Limb (tissue), 2 donors: ENCODE data around the gene ACAA2.
"Not testable (repeated sequence)": the region's sequence is repeated elsewhere in the genome, so short reads cannot be mapped to it uniquely, and the experiment has no call there.

Experiments used
- DNase-seq, 2 donors: peaks; one replicate each; pipeline ENCODE4 v3.0.0-alpha.2; 2016; ENCODE audit errors: extremely low spot score in 2 of 2

Gene ACAA2

DNA sequence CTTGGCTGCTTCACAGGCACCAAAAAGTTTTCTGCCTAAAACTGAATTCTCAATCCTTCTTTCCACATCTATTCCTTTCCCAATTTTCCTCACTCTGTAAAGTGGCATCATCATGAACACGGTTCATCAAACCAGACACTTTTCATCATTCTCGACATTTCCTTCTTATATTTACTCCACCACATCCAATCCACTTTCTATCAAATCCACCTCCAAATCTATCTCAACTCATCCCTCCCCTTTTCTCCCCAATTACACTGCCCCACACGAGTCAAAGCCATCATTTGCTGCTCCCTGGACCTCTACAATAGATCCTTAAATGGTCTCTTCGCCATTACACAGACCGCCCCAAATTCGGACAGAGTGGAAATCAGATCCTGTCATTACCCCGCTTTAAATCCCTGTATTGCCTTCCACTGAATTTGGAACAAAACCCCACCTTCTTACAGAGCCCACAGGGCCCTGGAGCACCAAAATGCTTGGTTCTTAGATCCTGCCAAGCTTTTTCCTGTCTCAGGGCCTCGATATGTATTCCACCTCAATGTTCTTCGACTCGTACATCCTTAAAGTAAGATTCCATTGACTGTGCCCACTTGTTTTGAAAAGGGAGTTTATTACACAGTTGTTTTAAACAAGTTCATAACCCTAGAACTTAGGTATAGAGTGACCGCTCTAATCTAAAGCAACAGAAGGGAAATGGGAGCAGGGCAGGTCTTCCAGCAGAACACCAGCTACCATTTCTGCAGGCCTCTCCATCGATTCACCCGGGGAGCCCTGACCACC, 856 bp downstream of the ACAA2 start:
- peak; percentile 18 to 32 for DNase-seq

DNA sequence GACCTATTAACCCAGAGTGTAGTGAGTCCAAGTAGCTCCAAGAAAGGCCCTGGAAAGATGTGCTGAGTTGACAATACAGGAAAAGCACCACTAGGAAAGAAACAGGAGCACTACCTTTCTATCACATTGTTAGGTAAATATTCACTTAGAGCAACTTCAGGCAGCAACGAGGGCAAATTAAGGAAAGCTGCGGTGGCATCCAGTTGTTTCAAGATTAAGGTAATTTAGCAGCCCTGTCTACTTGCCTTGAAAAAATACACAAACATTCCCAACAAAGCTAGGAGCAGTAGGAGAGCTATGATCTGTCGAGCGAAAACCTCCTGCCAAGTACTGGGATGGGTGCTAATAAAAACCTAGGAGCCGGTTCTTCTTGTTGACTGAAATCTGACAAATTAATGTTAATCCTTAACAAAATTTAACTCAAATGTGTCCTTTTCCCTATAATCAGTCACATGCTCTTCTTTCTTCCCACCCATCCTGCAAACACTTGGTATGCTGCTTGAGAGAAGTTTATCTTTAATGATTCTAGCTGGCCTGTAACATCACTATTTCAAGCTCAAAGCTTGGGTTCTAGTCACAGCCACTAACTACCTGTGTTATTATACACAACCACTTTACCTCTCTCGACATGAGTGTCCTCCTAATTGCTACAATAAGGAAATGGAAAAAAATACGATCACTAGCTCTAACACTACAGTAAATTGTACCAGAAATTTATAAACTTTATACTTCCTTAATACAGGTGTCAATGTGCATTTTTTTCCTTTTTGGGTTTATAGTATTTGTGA, 2.0 kb downstream of the ACAA2 start:
- no peak for DNase-seq

DNA sequence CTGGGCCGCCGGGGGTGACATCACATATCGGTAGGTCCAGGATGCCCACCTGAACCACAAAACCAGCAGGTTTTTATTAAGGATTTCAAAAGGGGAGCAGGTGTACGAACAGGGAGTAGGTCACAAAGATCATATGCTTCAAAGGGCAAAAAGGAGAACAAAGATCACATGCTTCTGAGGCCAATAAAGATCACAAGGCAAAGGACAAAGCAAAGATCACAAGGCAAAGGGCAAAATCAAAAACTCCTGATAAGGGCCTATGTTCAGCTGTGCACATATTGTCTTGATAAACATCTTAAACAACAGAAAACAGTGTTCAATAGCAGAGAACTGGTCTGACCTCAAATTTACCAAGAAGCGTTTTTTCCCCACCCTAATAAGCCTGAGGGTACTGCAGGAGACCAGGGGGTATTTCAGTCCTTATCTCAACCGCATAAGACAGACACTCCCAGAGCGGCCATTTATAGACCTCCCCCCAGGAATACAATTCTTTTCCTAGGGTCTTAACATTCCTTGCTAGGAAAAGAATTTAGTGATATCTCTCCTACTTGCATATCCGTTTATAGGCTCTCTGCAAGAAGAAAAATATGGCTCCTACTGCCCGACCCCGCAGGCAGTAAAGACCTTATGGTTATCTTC, 4.7 kb downstream of the ACAA2 start:
- DNase-seq = not testable (repeated sequence)

DNA sequence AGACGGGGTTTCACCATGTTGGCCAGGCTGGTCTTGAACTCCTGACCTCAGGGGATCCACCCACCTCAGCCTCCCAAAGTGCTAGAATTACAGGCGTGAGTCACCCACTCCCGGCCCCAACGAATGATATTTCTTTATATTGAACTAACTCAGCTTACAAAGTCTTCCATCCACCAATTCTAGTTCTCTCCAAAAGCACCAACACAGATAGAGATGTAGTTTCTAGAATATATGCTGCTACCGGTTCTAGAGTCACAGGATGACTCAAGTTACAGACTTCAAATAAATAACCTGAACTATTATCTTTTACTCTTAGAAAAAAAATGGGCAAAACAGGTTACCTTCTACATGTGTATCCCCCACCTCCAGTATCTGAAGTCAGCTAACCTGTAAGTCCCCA, 9.2 kb downstream of the ACAA2 start:
- no peak for DNase-seq

DNA sequence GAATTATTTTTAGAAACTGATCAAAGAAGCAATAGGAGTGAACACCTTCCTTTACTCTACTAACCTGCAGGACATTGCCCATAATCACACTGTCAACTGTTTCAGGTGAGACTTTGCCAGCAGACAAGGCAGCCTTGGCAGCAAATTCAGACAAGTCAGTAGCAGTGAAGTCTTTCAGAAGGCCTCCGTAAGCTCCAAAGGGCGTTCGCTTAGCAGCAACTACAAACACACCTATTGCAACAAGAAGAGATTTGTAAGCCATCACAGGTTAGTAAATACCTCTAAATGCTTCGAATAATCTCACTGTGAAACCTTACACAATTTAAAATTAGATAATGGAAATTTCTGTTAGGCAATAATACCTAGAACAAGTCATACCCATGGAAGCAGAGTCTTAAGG, 10.7 kb downstream of the ACAA2 start:
- DNase-seq = no peak

DNA sequence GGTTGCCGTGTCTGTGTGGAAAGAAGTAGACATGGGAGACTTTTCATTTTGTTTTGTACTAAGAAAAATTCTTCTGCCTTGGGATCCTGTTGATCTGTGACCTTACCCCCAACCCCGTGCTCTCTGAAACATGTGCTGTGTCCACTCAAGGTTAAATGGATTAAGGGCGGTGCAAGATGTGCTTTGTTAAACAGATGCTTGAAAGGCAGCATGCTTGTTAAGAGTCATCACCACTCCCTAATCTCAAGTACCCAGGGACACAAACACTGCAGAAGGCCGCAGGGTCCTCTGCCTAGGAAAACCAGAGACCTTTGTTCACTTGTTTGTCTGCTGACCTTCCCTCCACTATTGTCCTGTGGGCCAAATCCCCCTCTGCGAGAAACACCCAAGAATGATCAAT, 12.8 kb downstream of the ACAA2 start:
- DNase-seq = not testable (repeated sequence)

DNA sequence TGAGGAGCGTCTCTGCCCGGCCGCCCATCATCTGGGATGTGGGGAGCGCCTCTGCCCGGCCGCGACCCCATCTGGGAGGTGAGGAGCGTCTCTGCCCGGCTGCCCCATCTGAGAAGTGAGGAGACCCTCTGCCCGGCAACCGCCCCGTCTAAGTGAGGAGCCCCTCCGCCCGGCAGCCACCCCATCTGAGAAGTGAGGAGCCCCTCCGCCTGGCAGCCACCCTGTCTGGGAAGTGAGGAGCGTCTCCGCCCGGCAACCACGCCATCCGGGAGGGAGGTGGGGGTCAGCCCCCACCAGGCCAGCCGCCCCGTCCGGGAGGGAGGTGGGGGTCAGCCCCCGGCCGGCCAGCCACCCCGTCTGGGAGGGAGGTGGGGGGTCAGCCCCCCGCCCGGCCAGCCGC, 13.5 kb downstream of the ACAA2 start:
- DNase-seq = not testable (repeated sequence)

DNA sequence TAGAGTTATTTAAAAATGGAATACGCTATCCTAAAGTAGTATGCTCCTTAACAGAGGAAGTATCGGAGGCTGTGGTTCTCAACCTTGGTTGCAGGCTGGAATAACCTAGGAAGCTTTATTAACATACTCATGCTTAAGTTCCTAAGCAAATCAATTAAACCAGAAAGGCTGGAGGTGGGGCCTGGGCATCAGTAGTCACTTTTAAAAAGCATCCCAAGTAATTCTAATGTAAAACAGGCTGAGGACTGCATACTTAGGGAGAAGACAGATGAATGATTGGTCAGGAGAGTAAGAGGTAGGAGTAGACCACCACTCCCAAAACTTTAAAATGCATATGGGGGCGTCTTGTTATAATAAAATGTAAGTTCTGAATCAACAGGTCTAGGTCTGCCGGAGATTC, 15.3 kb downstream of the ACAA2 start:
- DNase-seq = no peak

DNA sequence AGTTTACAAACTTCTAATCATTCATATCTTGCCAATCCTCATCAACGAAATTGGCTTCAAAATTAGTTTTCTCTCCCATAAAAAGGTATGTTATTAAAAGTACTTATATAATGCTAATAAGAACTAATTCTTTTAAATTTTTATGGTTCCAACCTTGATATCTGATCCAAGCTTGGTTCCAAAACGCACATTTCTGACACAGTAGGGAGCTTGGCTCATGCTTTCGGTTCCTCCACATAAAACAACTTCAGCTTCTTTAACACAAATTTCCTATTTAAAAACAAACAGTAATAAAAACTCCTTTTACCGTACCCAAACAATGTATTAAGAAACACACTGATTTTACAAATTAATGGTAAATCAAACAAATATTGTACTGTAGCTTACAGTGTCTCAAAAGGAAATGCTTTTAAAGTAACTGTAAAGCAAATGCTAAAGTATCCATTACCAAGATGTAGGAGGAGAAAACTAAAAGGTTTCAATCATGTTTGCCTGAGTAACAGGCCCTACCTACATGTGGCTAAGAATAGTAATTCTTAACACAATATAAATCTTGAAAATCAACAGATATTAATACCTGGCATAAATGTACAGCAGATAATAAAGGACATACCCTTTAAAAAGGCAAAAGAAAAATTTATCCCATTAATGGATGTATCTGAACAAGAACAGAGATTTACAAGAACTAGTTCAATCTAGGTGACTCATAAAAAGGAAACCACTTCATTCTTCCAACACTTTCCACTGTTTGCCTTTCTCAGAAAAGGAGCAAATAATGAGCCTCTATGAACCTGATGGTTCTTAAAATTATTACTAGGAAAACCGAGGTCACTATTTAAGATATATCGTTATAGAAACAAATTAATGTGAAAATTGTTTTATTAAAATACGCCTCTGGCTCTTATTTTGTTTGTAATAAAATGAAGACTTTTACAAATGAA, 17.5 kb downstream of the ACAA2 start:
- no peak for DNase-seq

DNA sequence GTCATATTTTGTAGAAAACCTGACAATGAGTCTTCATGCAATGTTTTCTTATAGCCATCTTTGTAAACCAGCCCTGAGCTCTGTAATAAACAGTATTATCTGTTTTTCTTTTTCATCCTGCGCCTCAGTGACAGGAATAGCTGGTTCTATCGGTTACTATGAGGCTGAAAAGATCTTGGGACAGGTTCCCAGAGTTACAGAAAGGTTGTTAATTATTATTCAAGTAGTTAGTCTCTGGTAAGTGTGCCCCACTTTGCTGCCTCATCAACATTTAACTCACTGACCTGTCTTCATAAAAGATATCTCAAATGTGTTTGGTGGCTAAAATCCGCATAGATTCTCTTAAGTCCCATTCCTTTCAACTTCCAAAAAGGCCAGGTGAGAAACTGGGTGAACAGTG, 18.6 kb downstream of the ACAA2 start:
- no peak for DNase-seq

DNA sequence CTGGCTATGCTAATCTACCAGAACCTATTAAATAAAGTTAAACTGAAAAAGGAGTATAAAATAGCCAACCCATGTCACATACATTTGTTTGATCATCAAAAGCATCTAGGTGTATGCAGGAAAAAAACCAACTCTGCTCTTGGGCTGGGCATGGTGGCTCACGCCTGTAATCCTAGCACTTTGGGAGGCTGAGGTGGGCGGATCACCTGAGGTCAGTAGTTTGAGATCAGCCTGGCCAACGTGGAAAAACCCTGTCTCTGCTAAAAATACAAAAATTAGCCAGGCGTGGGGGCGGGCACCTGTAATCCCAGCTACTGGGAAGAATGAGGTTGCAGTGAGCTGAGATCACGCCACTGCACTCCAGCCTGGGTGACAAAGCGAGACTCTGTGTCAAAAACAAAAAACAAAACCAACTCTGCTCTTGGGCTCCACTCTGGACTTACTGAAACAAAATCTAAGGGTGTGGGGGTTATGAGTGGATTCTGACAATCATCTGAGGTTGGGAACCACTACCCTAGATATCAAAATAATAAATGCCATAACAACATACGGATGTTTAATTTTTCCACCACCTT, 23.7 kb downstream of the ACAA2 start:
- not testable (repeated sequence) for DNase-seq

DNA sequence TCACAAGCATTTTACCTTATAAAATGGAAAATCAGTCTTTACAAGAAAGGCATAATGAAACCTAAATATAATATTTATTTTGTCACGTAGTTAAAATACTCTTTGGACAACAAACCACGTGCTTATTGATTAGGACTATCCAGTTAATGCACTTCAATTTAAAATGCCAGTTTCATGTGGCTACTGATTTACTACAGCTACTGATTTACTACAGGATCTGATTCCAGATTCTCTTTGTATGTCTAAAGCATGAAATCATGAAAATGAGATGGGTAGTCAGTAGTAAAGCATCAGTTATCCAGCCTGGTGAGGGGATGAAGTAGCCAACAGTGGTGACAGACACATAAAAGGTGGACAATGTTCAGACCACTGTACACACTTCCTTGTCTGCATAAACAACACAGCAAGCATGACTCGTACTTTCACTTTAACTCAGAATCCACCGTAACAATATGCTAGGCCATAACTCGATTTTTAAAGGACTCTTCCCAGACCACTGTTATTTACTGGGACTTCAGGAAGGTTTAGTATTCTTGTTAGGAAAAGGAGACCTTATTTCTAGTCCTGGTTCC, 24.9 kb downstream of the ACAA2 start:
- DNase-seq = no peak

DNA sequence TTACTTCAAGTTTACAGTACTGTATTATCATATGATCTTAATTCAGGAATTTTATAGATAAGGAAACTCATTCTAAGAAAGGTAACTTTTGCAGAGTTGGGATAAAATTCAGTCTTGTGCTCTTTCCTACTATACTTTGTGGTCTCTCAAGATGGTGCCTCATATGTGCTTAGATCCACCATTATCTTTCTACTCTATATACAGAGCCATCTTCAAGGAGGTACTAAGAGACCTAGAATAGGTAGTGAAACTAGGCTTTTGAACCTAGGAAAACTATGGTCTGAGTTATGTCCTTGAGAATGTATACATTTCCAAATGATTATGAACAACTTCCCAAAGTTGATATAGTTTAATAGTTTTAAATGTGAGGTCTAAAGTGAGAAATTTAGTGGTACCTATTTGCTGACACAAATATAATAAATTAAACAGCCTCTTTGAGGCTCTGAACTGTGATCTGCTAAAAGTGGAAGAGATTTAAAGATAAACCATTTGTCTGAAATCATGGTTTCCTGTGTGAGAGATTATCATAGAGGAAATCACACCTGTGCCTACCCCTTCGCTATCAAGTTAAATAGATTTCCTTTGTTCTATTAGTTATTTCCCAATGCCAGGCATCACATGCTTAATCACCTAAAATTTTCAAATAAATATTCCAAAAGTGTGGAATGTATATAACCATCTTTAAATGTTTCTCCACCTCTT, 27.2 kb downstream of the ACAA2 start:
- DNase-seq = no peak

DNA sequence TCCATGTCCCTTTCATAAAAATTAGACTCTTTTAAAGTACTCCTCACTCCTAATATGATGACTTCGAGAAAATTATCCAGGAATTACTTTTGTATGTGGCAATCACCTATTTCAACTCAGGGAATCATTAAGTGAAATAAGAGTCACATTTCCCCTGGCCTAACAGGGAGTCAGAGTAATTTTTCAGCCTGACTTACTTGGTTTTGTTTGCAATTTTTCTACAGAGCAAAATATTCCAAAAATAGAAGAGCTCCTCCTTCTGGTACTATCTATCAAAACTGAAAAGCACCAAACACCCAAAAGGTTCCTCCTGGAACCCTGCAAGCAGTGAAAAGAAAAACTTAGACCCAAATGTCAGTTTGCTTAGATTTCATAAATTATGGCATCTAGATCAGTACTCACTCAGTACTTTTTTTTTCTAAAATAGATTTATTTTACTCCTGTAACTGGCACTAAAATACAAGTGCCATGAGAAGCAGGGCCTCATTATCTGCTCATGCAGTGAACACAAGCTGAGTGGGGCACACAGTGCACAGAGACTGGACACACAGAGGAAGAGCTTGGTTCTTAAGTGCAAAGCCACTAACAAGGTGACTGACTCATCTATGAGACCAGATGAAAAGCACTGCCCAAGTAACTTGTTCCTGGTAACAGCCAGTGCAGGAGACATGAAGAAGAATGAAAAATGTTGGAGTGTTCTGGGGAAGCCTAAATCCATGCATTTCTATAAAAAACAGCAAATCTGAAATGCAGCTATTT, 28.7 kb downstream of the ACAA2 start:
- peak in 1 of 2 donors; percentile 15 for DNase-seq

DNA sequence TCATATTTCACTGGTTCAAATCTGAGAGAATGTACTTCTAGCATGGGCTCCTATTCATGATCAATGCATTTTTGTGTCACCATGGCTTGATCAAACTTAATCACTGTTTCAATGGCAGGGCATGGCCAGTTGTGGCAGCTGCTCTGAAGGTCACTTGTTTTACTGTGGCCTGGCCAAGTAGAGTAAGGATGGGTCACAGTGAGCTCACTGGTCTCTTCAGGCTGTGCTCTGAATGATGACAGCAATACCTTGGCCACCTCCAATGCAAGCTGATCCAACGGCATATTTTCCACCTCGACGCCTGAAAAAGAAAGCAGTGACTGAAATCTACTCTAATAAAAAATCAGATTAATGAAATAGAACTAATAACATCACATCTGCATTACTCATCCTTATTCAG, 29.7 kb downstream of the ACAA2 start:
- DNase-seq = not testable (repeated sequence)

DNA sequence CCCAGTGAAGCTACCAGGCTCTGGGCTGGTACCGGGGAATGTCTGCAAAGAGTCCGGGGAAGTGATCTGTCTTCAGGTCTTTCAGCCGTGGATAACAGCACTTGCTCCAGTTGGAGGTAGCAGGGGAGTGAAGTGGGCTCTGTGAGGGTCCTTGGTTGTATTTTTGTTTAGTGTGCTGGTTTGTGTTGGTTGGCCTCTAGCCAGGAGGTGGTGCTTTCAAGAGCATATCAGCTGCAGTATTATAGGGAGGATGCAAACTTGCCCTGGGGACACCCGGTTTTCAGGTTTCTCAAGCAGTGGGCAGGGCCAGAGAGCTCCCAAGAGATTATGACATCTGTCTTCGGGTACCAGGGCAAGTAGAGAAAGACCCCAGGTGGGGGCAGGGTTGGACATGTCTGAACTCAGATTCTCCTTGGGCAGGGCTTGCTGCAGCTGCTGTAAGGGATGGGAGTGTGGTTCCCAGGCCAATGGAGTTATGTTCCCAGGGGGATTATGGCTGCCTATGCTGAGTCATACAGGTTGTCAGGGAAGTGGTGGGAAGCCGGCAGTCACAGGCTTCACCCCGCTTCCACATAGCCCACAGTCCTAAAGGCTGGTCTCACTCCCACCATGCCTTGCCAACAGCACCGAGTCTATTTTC, 34.4 kb downstream of the ACAA2 start:
- DNase-seq = no peak

DNA sequence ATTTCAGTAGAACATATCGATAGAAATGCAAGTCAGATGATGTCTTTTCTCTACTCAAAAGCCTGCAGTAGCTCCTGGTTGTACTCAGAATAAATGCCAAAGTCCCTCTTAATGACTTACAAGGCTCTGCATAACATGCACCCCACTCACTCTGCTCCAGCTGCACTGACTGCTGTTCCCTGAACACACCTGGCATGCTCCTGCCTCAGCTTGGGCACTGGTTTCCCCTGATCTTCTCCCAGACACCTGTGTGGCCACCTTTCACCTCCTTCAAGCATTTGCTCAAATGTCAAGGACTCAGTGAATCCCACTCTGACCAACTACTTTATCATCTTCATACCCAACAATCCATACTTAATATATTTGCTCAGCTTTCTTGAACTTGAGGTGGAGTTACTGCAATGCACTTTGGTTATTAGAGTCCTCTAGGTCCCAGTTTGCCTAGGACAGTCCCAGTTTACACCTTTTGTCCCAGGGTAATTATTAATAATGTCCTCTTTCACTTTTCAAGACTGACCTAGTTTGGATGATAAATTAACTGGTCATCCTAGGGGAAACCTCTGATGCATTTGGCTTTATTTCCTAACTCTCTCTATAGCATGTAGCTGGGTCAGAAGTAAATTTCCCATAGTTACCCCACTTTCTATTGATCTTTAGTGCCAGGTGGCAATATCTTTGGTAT, 44.1 kb downstream of the ACAA2 start:
- no peak for DNase-seq

DNA sequence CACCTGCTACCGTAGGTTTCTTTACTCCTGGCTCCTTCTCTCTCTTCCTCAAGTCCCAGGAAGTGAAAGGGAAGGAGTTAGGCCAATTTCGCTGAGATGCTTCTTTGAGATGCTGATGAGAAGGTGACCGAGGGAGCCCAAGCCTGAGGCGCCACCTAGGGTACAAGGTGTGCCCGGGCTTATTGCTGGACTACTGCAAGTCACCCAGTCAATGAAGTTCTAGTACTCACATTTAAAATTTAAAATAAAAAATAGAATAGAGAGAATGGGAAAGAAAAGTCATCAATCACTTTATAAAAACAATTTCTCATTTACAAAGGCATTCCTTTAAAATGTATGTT, 45.3 kb downstream of the ACAA2 start:
- peak; percentile 59 to 75 for DNase-seq
